HepG2 (cell line): ENCODE measurements around the gene TAMALIN. TPM values are rescaled to one million over a fixed set of nuclear protein-coding genes. Genes with fewer than 3 reads are reported as not detected.
A peak's percentile ranks its signal among the peaks of the same experiment; 100 is the strongest.

ENCODE experiments used
- CCDC6 ChIP-seq: sonication (generic); formaldehyde crosslinking; IDR thresholded peaks from 2 replicates; pipeline ENCODE4 v1.8.1; 2022; ENCODE audit warnings: mild to moderate bottlenecking, missing genetic modification reagents, moderate library complexity
- CREM ChIP-seq, 2 experiments: sonication (generic) in 1 of 2; formaldehyde crosslinking in 1 of 2; IDR thresholded peaks; 2 replicates each; pipeline versions ENCODE4 v1.4.0 to v1.6.1; 2016 to 2020; ENCODE audit warnings: antibody characterized with exemption in 1 of 2, mild to moderate bottlenecking in 1 of 2, missing genetic modification reagents in 1 of 2
- HNF4G ChIP-seq, 2 experiments: sonication (generic) in 1 of 2; formaldehyde crosslinking in 1 of 2; IDR thresholded peaks; 2 replicates each; pipeline versions ENCODE4 v1.4.0 to v1.6.1; 2011 to 2020; ENCODE audit warnings: borderline replicate concordance in 2 of 2, low read depth in 2 of 2, mild to moderate bottlenecking in 2 of 2, low read length in 1 of 2, missing genetic modification reagents in 1 of 2, moderate library complexity in 1 of 2
- MAFK ChIP-seq, 2 experiments: IDR thresholded peaks in 1 of 2; conservative IDR thresholded peaks in 1 of 2; 2 replicates each; pipeline ENCODE4 v1.6.1; 2011; ENCODE audit warnings: improper control_type of control experiment in 2 of 2, low read length in 2 of 2
- NR2F1 ChIP-seq, 2 experiments: fragments of 450-650 bp in 1 of 2; formaldehyde crosslinking in 1 of 2; IDR thresholded peaks; 2 replicates each; pipeline versions ENCODE4 v1.5.0 to v1.6.1; 2016 to 2020; ENCODE audit warnings: mild to moderate bottlenecking in 1 of 2, missing compliant biosample characterization in 1 of 2, missing genetic modification reagents in 1 of 2, moderate library complexity in 1 of 2
- POLR2A ChIP-seq, 2 experiments: IDR thresholded peaks; 2 replicates each; pipeline ENCODE4 v1.6.1; 2011; ENCODE audit warnings: low read depth in 2 of 2, low read length in 2 of 2, mild to moderate bottlenecking in 1 of 2, moderate library complexity in 1 of 2; ENCODE audit not compliant: insufficient read depth in 1 of 2
- ZFP36L2 ChIP-seq: sonication (generic); formaldehyde crosslinking; IDR thresholded peaks from 2 replicates; pipeline ENCODE4 v1.4.0; 2020; ENCODE audit warnings: missing genetic modification reagents
- ZNF180 ChIP-seq: sonication (generic); formaldehyde crosslinking; IDR thresholded peaks from 2 replicates; pipeline ENCODE4 v1.4.0; 2020; ENCODE audit warnings: low read depth, missing genetic modification reagents, borderline replicate concordance
- ZNF484 ChIP-seq: sonication (generic); formaldehyde crosslinking; IDR thresholded peaks from 2 replicates; pipeline ENCODE4 v1.5.1; 2020; ENCODE audit warnings: mild to moderate bottlenecking, low read depth, missing genetic modification reagents, borderline replicate concordance
- ZSCAN21 ChIP-seq: sonication (generic); formaldehyde crosslinking; IDR thresholded peaks from 2 replicates; pipeline ENCODE4 v1.8.0; 2022; ENCODE audit warnings: mild to moderate bottlenecking, missing genetic modification reagents, moderate library complexity, borderline replicate concordance
- polyA plus RNA-seq, 8 experiments: library from polyadenylated mRNA; depleted of rRNA in 3 of 8; stranded (reverse) in 7 of 8; unstranded in 1 of 8; fragments of >200 nt; fragmentation: Illumina TruSeq in 4 of 8; extraction: Trizol in 4 of 8; gene quantifications; 2 replicates each; pipeline versions ENCODE4 v1.2.1 to v1.2.3, GENCODE V29; 2011 to 2016; ENCODE audit warnings: low read depth in 4 of 8, missing spikeins in 1 of 8, mixed read lengths in 1 of 8; ENCODE audit not compliant: insufficient read depth in 1 of 8
- total RNA-seq, 5 experiments: library from RNA; depleted of rRNA; stranded (reverse); fragments of >200 nt; fragmentation: Illumina TruSeq; extraction: Trizol; gene quantifications; 2 replicates each; pipeline ENCODE4 v1.2.3, GENCODE V29; 2016; ENCODE audit warnings: low read depth in 1 of 5
- TF ChIP-seq, protein P1 (sequence below): sonication (generic); formaldehyde crosslinking; IDR thresholded peaks from 2 replicates; pipeline ENCODE4 v1.4.0; 2020; ENCODE audit warnings: mild to moderate bottlenecking, missing genetic modification reagents
- TF ChIP-seq, protein P2 (sequence below): sonication (generic); formaldehyde crosslinking; IDR thresholded peaks from 2 replicates; pipeline ENCODE4 v1.4.0; 2020; ENCODE audit warnings: missing genetic modification reagents, borderline replicate concordance
- TF ChIP-seq, protein P3 (sequence below): sonication (generic); formaldehyde crosslinking; IDR thresholded peaks from 2 replicates; pipeline ENCODE4 v1.4.0; 2020; ENCODE audit warnings: mild to moderate bottlenecking, missing genetic modification reagents, borderline replicate concordance
- TF ChIP-seq, protein P4 (sequence below): sonication (generic); formaldehyde crosslinking; IDR thresholded peaks from 2 replicates; pipeline ENCODE4 v1.4.0; 2020; ENCODE audit warnings: missing genetic modification reagents
- TF ChIP-seq, protein P5 (sequence below): sonication (generic); formaldehyde crosslinking; IDR thresholded peaks from 2 replicates; pipeline ENCODE4 v1.8.0; 2022; ENCODE audit warnings: missing genetic modification reagents, mild to moderate bottlenecking, borderline replicate concordance

The TAMALIN gene
- total and polyA plus RNA-seq, 2 of the 13 experiments (the other 11 are each of a cell fraction or from before 2014, with no cell fraction given), result 2.9 to 10.9 TPM

DNA sequence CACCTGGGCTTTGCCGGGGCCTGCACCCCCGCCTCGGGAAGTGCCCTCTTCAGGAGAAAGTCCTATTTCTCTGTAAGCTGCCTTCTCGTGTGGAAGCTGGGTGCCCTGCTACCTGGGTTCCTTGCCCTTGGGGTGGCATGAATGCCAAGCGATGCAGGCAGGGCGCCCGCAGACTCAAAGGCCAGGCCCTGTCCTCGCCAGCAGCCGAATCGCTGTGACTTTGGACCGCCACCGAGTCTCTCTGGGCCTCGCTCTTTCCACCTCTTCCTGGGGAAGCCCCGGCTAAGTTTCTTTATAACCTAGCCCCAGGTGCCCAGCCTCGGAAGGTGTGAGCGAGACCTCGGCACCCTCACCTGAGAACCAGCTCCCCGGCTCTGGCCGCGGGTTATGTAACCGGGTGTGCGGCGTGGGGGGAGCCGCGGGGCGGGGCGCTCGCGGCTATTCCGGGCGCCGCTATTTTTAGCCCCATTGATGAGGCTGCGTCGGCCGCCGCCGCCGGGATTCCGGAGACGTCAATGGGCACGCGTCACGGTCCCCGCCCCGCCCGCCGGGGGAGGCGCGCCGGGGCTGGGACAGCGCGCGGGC lies 29.9 kb downstream of the TAMALIN start (continued):
- TF ChIP-seq, protein P1, sequence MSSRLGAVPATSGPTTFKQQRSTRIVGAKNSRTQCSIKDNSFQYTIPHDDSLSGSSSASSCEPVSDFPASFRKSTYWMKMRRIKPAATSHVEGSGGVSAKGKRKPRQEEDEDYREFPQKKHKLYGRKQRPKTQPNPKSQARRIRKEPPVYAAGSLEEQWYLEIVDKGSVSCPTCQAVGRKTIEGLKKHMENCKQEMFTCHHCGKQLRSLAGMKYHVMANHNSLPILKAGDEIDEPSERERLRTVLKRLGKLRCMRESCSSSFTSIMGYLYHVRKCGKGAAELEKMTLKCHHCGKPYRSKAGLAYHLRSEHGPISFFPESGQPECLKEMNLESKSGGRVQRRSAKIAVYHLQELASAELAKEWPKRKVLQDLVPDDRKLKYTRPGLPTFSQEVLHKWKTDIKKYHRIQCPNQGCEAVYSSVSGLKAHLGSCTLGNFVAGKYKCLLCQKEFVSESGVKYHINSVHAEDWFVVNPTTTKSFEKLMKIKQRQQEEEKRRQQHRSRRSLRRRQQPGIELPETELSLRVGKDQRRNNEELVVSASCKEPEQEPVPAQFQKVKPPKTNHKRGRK (CRISPR knock-in tag), result no peak
- TF ChIP-seq, protein P2, sequence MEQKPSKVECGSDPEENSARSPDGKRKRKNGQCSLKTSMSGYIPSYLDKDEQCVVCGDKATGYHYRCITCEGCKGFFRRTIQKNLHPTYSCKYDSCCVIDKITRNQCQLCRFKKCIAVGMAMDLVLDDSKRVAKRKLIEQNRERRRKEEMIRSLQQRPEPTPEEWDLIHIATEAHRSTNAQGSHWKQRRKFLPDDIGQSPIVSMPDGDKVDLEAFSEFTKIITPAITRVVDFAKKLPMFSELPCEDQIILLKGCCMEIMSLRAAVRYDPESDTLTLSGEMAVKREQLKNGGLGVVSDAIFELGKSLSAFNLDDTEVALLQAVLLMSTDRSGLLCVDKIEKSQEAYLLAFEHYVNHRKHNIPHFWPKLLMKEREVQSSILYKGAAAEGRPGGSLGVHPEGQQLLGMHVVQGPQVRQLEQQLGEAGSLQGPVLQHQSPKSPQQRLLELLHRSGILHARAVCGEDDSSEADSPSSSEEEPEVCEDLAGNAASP (CRISPR knock-in tag), result no peak
- TF ChIP-seq ZNF484 (CRISPR knock-in tag) (no peak), CREM (IDR thresholded peaks at IDR 0.05) (no peak), CREM (CRISPR knock-in tag; IDR thresholded peaks at IDR 0.05) (no peak), POLR2A (IDR thresholded peaks at IDR 0.05; ENCODE audit: insufficient read depth in 1 of 2, low read depth in 2 of 2, low read length in 2 of 2) (no peak), ZFP36L2 (CRISPR knock-in tag) (no peak), ZNF180 (CRISPR knock-in tag) (no peak), CCDC6 (peak; percentile 52; the same call in 1 of the 2 replicates), NR2F1 (CRISPR knock-in tag; IDR thresholded peaks at IDR 0.05) (no peak), MAFK (conservative IDR thresholded peaks at IDR 0.05 in 1 of 2, IDR thresholded peaks at IDR 0.05 in 1 of 2; ENCODE audit: low read length in 2 of 2) (no peak), HNF4G (IDR thresholded peaks at IDR 0.05; ENCODE audit: borderline replicate concordance, low read depth, low read length) (no peak), HNF4G (CRISPR knock-in tag; IDR thresholded peaks at IDR 0.05; ENCODE audit: borderline replicate concordance, low read depth) (no peak), ZSCAN21 (no peak)
- TF ChIP-seq, protein P3, sequence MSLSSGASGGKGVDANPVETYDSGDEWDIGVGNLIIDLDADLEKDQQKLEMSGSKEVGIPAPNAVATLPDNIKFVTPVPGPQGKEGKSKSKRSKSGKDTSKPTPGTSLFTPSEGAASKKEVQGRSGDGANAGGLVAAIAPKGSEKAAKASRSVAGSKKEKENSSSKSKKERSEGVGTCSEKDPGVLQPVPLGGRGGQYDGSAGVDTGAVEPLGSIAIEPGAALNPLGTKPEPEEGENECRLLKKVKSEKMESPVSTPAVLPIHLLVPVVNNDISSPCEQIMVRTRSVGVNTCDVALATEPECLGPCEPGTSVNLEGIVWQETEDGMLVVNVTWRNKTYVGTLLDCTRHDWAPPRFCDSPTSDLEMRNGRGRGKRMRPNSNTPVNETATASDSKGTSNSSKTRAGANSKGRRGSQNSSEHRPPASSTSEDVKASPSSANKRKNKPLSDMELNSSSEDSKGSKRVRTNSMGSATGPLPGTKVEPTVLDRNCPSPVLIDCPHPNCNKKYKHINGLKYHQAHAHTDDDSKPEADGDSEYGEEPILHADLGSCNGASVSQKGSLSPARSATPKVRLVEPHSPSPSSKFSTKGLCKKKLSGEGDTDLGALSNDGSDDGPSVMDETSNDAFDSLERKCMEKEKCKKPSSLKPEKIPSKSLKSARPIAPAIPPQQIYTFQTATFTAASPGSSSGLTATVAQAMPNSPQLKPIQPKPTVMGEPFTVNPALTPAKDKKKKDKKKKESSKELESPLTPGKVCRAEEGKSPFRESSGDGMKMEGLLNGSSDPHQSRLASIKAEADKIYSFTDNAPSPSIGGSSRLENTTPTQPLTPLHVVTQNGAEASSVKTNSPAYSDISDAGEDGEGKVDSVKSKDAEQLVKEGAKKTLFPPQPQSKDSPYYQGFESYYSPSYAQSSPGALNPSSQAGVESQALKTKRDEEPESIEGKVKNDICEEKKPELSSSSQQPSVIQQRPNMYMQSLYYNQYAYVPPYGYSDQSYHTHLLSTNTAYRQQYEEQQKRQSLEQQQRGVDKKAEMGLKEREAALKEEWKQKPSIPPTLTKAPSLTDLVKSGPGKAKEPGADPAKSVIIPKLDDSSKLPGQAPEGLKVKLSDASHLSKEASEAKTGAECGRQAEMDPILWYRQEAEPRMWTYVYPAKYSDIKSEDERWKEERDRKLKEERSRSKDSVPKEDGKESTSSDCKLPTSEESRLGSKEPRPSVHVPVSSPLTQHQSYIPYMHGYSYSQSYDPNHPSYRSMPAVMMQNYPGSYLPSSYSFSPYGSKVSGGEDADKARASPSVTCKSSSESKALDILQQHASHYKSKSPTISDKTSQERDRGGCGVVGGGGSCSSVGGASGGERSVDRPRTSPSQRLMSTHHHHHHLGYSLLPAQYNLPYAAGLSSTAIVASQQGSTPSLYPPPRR (CRISPR knock-in tag), result peak; percentile 30; the same call in 1 of the 2 replicates
- TF ChIP-seq, protein P4, sequence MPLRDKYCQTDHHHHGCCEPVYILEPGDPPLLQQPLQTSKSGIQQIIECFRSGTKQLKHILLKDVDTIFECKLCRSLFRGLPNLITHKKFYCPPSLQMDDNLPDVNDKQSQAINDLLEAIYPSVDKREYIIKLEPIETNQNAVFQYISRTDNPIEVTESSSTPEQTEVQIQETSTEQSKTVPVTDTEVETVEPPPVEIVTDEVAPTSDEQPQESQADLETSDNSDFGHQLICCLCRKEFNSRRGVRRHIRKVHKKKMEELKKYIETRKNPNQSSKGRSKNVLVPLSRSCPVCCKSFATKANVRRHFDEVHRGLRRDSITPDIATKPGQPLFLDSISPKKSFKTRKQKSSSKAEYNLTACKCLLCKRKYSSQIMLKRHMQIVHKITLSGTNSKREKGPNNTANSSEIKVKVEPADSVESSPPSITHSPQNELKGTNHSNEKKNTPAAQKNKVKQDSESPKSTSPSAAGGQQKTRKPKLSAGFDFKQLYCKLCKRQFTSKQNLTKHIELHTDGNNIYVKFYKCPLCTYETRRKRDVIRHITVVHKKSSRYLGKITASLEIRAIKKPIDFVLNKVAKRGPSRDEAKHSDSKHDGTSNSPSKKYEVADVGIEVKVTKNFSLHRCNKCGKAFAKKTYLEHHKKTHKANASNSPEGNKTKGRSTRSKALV (CRISPR knock-in tag), result no peak
- TF ChIP-seq, protein P5, sequence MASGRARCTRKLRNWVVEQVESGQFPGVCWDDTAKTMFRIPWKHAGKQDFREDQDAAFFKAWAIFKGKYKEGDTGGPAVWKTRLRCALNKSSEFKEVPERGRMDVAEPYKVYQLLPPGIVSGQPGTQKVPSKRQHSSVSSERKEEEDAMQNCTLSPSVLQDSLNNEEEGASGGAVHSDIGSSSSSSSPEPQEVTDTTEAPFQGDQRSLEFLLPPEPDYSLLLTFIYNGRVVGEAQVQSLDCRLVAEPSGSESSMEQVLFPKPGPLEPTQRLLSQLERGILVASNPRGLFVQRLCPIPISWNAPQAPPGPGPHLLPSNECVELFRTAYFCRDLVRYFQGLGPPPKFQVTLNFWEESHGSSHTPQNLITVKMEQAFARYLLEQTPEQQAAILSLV (CRISPR knock-in tag), result no peak
